ENCODE data around the gene REL.
"Not testable (repeated sequence)": the region's sequence is repeated elsewhere in the genome, so short reads cannot be mapped to it uniquely, and the experiment has no call there.

REL gene

GRCh38 chr2:60926741-60927552, 45.6 kb downstream of the REL start:
- no peak for TF ChIP-seq CTCF (IDR thresholded peaks at IDR 0.05; ENCODE audit: extremely low read depth, missing control alignments)
- DNase-seq (ENCODE audit: low spot score) = no peak

- DNase-seq (ENCODE audit: low spot score) = not testable (repeated sequence)
Observed at GRCh38 chr2:60932061-60932460, 50.7 kb downstream of the REL start.

- no peak for TF ChIP-seq CTCF (IDR thresholded peaks at IDR 0.05; ENCODE audit: extremely low read depth, missing control alignments)
- DNase-seq (ENCODE audit: low spot score) = no peak
Observed at GRCh38 chr2:60932954-60933353, 51.6 kb downstream of the REL start.

DNA sequence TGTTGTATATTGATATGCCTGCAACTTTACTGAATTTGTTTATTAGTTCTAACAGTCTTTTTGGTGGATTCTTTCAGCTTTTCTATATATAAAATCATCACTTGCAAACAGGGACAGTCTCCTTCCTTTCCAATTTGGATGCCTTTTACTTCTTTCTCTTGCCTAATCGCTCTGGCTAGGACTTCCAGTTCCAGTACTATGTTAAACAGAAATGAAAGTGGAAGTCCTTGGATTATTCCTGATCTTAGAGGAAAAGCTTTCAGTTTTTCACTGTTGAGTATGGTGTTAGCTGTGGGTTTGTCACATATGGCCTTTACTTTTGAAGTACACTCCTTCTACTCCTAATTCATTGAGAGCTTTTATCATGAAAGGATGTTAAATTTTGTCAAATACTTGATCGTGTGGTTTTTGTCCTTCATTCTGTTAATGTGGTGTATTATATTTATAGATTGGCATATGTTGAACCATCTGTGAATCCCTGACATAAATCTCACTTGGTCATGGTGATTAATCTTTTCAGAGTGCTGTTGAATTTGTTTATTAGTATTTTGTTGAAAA, 52.9 kb downstream of the REL start:
- TF ChIP-seq CTCF (IDR thresholded peaks at IDR 0.05; ENCODE audit: extremely low read depth, missing control alignments) = no peak
- DNase-seq (ENCODE audit: low spot score) = no peak

DNA sequence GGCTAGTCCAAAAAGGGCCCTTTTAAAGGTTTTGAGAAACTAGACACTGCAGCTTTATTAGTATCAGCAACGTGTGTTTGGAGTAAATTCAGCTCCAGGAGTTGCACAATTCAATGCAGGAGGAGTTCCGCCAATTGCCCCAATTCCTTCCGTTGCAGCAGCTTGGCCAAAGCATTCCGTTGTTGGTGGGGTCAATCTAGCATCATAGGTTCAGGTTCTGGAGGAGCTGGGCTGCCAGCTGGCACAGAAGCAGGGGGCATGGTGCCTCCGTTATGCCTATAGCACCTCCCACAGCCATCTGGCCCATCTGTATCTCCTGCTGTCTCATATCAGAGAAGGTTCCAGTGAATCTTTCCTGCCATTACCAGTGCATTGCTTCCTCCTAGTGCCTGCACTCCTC, 55.4 kb downstream of the REL start:
- no peak for DNase-seq (ENCODE audit: low spot score)
- TF ChIP-seq CTCF (IDR thresholded peaks at IDR 0.05; ENCODE audit: extremely low read depth, missing control alignments) = no peak

- DNase-seq (ENCODE audit: low spot score) = no peak
- TF ChIP-seq CTCF (IDR thresholded peaks at IDR 0.05; ENCODE audit: extremely low read depth, missing control alignments) = no peak
Observed at GRCh38 chr2:60938301-60938700, 56.9 kb downstream of the REL start.

GRCh38 chr2:60939622-60940021, 58.2 kb downstream of the REL start:
- TF ChIP-seq CTCF (IDR thresholded peaks at IDR 0.05; ENCODE audit: extremely low read depth, missing control alignments) = no peak

GRCh38 chr2:60945341-60945740, 64.0 kb downstream of the REL start:
- no peak for TF ChIP-seq CTCF (IDR thresholded peaks at IDR 0.05; ENCODE audit: extremely low read depth, missing control alignments)
- DNase-seq (ENCODE audit: low spot score) = no peak

More at GRCh38 chr2:60939622-60940021, 58.2 kb downstream of the REL start:
- no peak for DNase-seq (ENCODE audit: low spot score)
